HG03520 (cell line): Measurements from ENCODE around the gene SPARC.
"Not testable (repeated sequence)": the region's sequence is repeated elsewhere in the genome, so short reads cannot be mapped to it uniquely, and the experiment has no call there.

Experiments used
- ATAC-seq: cut with Tn5 transposase; IDR thresholded peaks from one replicate; pipeline ENCODE4 v1.9.1; 2021; ENCODE audit warnings: mild to moderate bottlenecking, moderate library complexity; ENCODE audit not compliant: unreplicated experiment

The SPARC gene

GRCh38 chr5:151686674-151687407 lies at the start of gene SPARC:
Gene SPARC, minus strand, starts transcription at chr5:151686915. Its CDS starts 10,727 bp downstream, at chr5:151676188.
- ATAC-seq: no peak

- ATAC-seq: no peak
Measured at GRCh38 chr5:151735646-151736045, 48.9 kb upstream of the SPARC start.

GRCh38 chr5:151734064-151734408 lies 47.3 kb upstream of the SPARC start:
- ATAC-seq: no peak

GRCh38 chr5:151733358-151734063 lies 46.8 kb upstream of the SPARC start:
- ATAC-seq: no peak

GRCh38 chr5:151730381-151730780 lies 43.7 kb upstream of the SPARC start:
- no peak for ATAC-seq

- ATAC-seq: not testable (repeated sequence)
Measured at GRCh38 chr5:151729597-151729996, 42.9 kb upstream of the SPARC start.

GRCh38 chr5:151724360-151724759 lies 37.6 kb upstream of the SPARC start:
- ATAC-seq: no peak

- no peak for ATAC-seq
Measured at GRCh38 chr5:151722546-151722945, 35.8 kb upstream of the SPARC start.

- ATAC-seq: no peak
Measured at GRCh38 chr5:151721812-151722391, 35.2 kb upstream of the SPARC start.

- peak; percentile 82 for ATAC-seq
Measured at GRCh38 chr5:151721087-151721646, 34.5 kb upstream of the SPARC start.

- ATAC-seq: no peak
Measured at GRCh38 chr5:151720215-151720614, 33.5 kb upstream of the SPARC start.

- ATAC-seq: no peak
Measured at GRCh38 chr5:151719228-151720000, 32.7 kb upstream of the SPARC start.

- no peak for ATAC-seq
Measured at GRCh38 chr5:151718646-151719045, 31.9 kb upstream of the SPARC start.

GRCh38 chr5:151718153-151718552 lies 31.4 kb upstream of the SPARC start:
- no peak for ATAC-seq

GRCh38 chr5:151717416-151717815 lies 30.7 kb upstream of the SPARC start:
- ATAC-seq: no peak

GRCh38 chr5:151709109-151709735 lies 22.5 kb upstream of the SPARC start:
- no peak for ATAC-seq

- ATAC-seq: no peak
Measured at GRCh38 chr5:151708126-151708525, 21.4 kb upstream of the SPARC start.

GRCh38 chr5:151707567-151707966 lies 20.9 kb upstream of the SPARC start:
- no peak for ATAC-seq

- no peak for ATAC-seq
Measured at GRCh38 chr5:151706906-151707305, 20.2 kb upstream of the SPARC start.

- no peak for ATAC-seq
Measured at GRCh38 chr5:151703780-151704179, 17.1 kb upstream of the SPARC start.

GRCh38 chr5:151703227-151703626 lies 16.5 kb upstream of the SPARC start:
- peak; percentile 93 for ATAC-seq
